ENCODE data around the gene KCNK15.

Gene KCNK15

GRCh38 chr20:44721785-44722054 is 23.9 kb upstream of the KCNK15 start:
- Histone ChIP-seq H3K9ac (ENCODE audit: low read length) (no peak overlapping the region), H2BK5ac (ENCODE audit: low read length) (no peak overlapping the region), H3K4ac (ENCODE audit: low read depth, low read length) (no peak overlapping the region), H3K56ac (ENCODE audit: low read length) (no peak overlapping the region), H2AK5ac (ENCODE audit: low read length) (no peak overlapping the region), H4K5ac (ENCODE audit: low read length) (no peak overlapping the region), H2BK15ac (replicated peaks; ENCODE audit: low read depth) (no peak overlapping the region), H4K8ac (ENCODE audit: low read depth, low read length) (no peak overlapping the region), H3K79me2 (ENCODE audit: control insufficient read depth, insufficient read depth, low read length) (no peaks in the 10 kb centered on the region), H3K27me3 (ENCODE audit: insufficient read depth, low read length, poor library complexity) (no peaks in the 10 kb centered on the region), H3K36me3 (ENCODE audit: control insufficient read depth, insufficient read depth, low read length) (no peaks in the 10 kb centered on the region), H3K4me2 (ENCODE audit: low read length) (no peak overlapping the region), H3K79me1 (ENCODE audit: low read length) (no peaks in the 10 kb centered on the region), H2BK120ac (ENCODE audit: low read depth, low read length) (no peak overlapping the region), H3K4me3 (ENCODE audit: low read length) (no peak overlapping the region), H3K18ac (ENCODE audit: low read length) (no peak overlapping the region), H3K4me1 (ENCODE audit: control insufficient read depth, low read depth, low read length) (peaks cover 2% of the 10 kb centered on the region), H3K23ac (ENCODE audit: low read length) (no peak overlapping the region), H3K27ac (ENCODE audit: low read depth, low read length) (no peak overlapping the region)
- no CpG with 5 or more reads among the region's 1 CpG for WGBS (ENCODE audit: extremely low coverage, insufficient coverage, low lambda C conversion rate)
- DNase-seq = no peak

- Histone ChIP-seq H3K36me3 (ENCODE audit: control insufficient read depth, insufficient read depth, low read length) (no peaks in the 10 kb centered on the region), H3K56ac (ENCODE audit: low read length) (no peak overlapping the region), H2AK5ac (ENCODE audit: low read length) (no peak overlapping the region), H3K9ac (ENCODE audit: low read length) (no peak overlapping the region), H3K4me2 (ENCODE audit: low read length) (no peak overlapping the region), H3K27me3 (ENCODE audit: insufficient read depth, low read length, poor library complexity) (no peaks in the 10 kb centered on the region), H3K27ac (ENCODE audit: low read depth, low read length) (no peak overlapping the region), H3K79me1 (ENCODE audit: low read length) (no peaks in the 10 kb centered on the region), H3K4ac (ENCODE audit: low read depth, low read length) (no peak overlapping the region), H3K4me1 (ENCODE audit: control insufficient read depth, low read depth, low read length) (peaks cover 2% of the 10 kb centered on the region), H4K5ac (ENCODE audit: low read length) (no peak overlapping the region), H3K4me3 (ENCODE audit: low read length) (no peak overlapping the region), H3K23ac (ENCODE audit: low read length) (no peak overlapping the region), H4K8ac (ENCODE audit: low read depth, low read length) (no peak overlapping the region), H2BK120ac (ENCODE audit: low read depth, low read length) (no peak overlapping the region), H3K79me2 (ENCODE audit: control insufficient read depth, insufficient read depth, low read length) (no peaks in the 10 kb centered on the region), H3K18ac (ENCODE audit: low read length) (no peak overlapping the region), H2BK5ac (ENCODE audit: low read length) (no peak overlapping the region), H2BK15ac (replicated peaks; ENCODE audit: low read depth) (no peak overlapping the region)
- no peak for DNase-seq
- WGBS (ENCODE audit: extremely low coverage, insufficient coverage, low lambda C conversion rate) = no CpG with 5 or more reads among the region's 2 CpGs
These were observed 22.7 kb upstream of the KCNK15 start for GRCh38 chr20:44722990-44723389.

- no peaks in the 10 kb centered on the region for H3K79me1 ChIP-seq (ENCODE audit: low read length)
- no peak overlapping the region for H3K4me3 ChIP-seq (ENCODE audit: low read length)
- no peak overlapping the region for H3K9ac ChIP-seq (ENCODE audit: low read length)
- no peak overlapping the region for H3K23ac ChIP-seq (ENCODE audit: low read length)
- H3K79me2 ChIP-seq (ENCODE audit: control insufficient read depth, insufficient read depth, low read length) = no peaks in the 10 kb centered on the region
- H4K5ac ChIP-seq (ENCODE audit: low read length) = no peak overlapping the region
- H3K56ac ChIP-seq (ENCODE audit: low read length) = no peak overlapping the region
- H3K4me1 ChIP-seq (ENCODE audit: control insufficient read depth, low read depth, low read length) = peaks cover 2% of the 10 kb centered on the region
- H3K4me2 ChIP-seq (ENCODE audit: low read length) = no peak overlapping the region
- no CpG with 5 or more reads among the region's 7 CpGs for WGBS (ENCODE audit: extremely low coverage, insufficient coverage, low lambda C conversion rate)
- DNase-seq = no peak
- H3K18ac ChIP-seq (ENCODE audit: low read length) = no peak overlapping the region
- H3K27me3 ChIP-seq (ENCODE audit: insufficient read depth, low read length, poor library complexity) = no peaks in the 10 kb centered on the region
- H3K4ac ChIP-seq (ENCODE audit: low read depth, low read length) = no peak overlapping the region
- H2BK15ac ChIP-seq (replicated peaks; ENCODE audit: low read depth) = no peak overlapping the region
- H2BK5ac ChIP-seq (ENCODE audit: low read length) = no peak overlapping the region
- no peak overlapping the region for H2AK5ac ChIP-seq (ENCODE audit: low read length)
- H2BK120ac ChIP-seq (ENCODE audit: low read depth, low read length) = no peak overlapping the region
- H4K8ac ChIP-seq (ENCODE audit: low read depth, low read length) = no peak overlapping the region
- no peak overlapping the region for H3K27ac ChIP-seq (ENCODE audit: low read depth, low read length)
- H3K36me3 ChIP-seq (ENCODE audit: control insufficient read depth, insufficient read depth, low read length) = no peaks in the 10 kb centered on the region
These were observed 22.3 kb upstream of the KCNK15 start for GRCh38 chr20:44723391-44723790.

GRCh38 chr20:44723798-44724362 is 21.8 kb upstream of the KCNK15 start:
- Histone ChIP-seq H4K8ac (ENCODE audit: low read depth, low read length) (no peak overlapping the region), H3K79me2 (ENCODE audit: control insufficient read depth, insufficient read depth, low read length) (no peaks in the 10 kb centered on the region), H3K18ac (ENCODE audit: low read length) (no peak overlapping the region), H3K56ac (ENCODE audit: low read length) (no peak overlapping the region), H3K27ac (ENCODE audit: low read depth, low read length) (no peak overlapping the region), H3K27me3 (ENCODE audit: insufficient read depth, low read length, poor library complexity) (no peaks in the 10 kb centered on the region), H3K79me1 (ENCODE audit: low read length) (no peaks in the 10 kb centered on the region), H3K4me1 (ENCODE audit: control insufficient read depth, low read depth, low read length) (peaks cover 2% of the 10 kb centered on the region), H2BK120ac (ENCODE audit: low read depth, low read length) (no peak overlapping the region), H4K5ac (ENCODE audit: low read length) (no peak overlapping the region), H3K36me3 (ENCODE audit: control insufficient read depth, insufficient read depth, low read length) (no peaks in the 10 kb centered on the region), H2BK5ac (ENCODE audit: low read length) (no peak overlapping the region), H3K4me2 (ENCODE audit: low read length) (no peak overlapping the region), H3K23ac (ENCODE audit: low read length) (no peak overlapping the region), H3K4ac (ENCODE audit: low read depth, low read length) (no peak overlapping the region), H3K4me3 (ENCODE audit: low read length) (no peak overlapping the region), H2AK5ac (ENCODE audit: low read length) (no peak overlapping the region), H3K9ac (ENCODE audit: low read length) (no peak overlapping the region), H2BK15ac (replicated peaks; ENCODE audit: low read depth) (no peak overlapping the region)
- WGBS (ENCODE audit: extremely low coverage, insufficient coverage, low lambda C conversion rate) = no CpG with 5 or more reads among the region's 9 CpGs
- DNase-seq = no peak

- H2AK5ac ChIP-seq (ENCODE audit: low read length) = no peak overlapping the region
- no peak for DNase-seq
- no CpG with 5 or more reads among the region's 26 CpGs for WGBS (ENCODE audit: extremely low coverage, insufficient coverage, low lambda C conversion rate)
- no peak overlapping the region for H3K23ac ChIP-seq (ENCODE audit: low read length)
- no peak overlapping the region for H3K4me3 ChIP-seq (ENCODE audit: low read length)
- no peaks in the 10 kb centered on the region for H3K79me1 ChIP-seq (ENCODE audit: low read length)
- no peak overlapping the region for H3K9ac ChIP-seq (ENCODE audit: low read length)
- no peaks in the 10 kb centered on the region for H3K27me3 ChIP-seq (ENCODE audit: insufficient read depth, low read length, poor library complexity)
- no peak overlapping the region for H2BK15ac ChIP-seq (replicated peaks; ENCODE audit: low read depth)
- H3K18ac ChIP-seq (ENCODE audit: low read length) = no peak overlapping the region
- no peak overlapping the region for H2BK120ac ChIP-seq (ENCODE audit: low read depth, low read length)
- no peak overlapping the region for H4K5ac ChIP-seq (ENCODE audit: low read length)
- H4K8ac ChIP-seq (ENCODE audit: low read depth, low read length) = no peak overlapping the region
- H2BK5ac ChIP-seq (ENCODE audit: low read length) = no peak overlapping the region
- no peaks in the 10 kb centered on the region for H3K36me3 ChIP-seq (ENCODE audit: control insufficient read depth, insufficient read depth, low read length)
- no peak overlapping the region for H3K4ac ChIP-seq (ENCODE audit: low read depth, low read length)
- H3K27ac ChIP-seq (ENCODE audit: low read depth, low read length) = no peak overlapping the region
- H3K4me1 ChIP-seq (ENCODE audit: control insufficient read depth, low read depth, low read length) = peaks cover 5% of the 10 kb centered on the region
- H3K56ac ChIP-seq (ENCODE audit: low read length) = no peak overlapping the region
- no peaks in the 10 kb centered on the region for H3K79me2 ChIP-seq (ENCODE audit: control insufficient read depth, insufficient read depth, low read length)
- H3K4me2 ChIP-seq (ENCODE audit: low read length) = no peak overlapping the region
These were observed 21.1 kb upstream of the KCNK15 start for GRCh38 chr20:44724423-44725091.

- H3K36me3 ChIP-seq (ENCODE audit: control insufficient read depth, insufficient read depth, low read length) = no peaks in the 10 kb centered on the region
- no peak for DNase-seq
- no peak overlapping the region for H3K9ac ChIP-seq (ENCODE audit: low read length)
- H3K4me2 ChIP-seq (ENCODE audit: low read length) = no peak overlapping the region
- no peak overlapping the region for H4K5ac ChIP-seq (ENCODE audit: low read length)
- no peak overlapping the region for H2BK15ac ChIP-seq (replicated peaks; ENCODE audit: low read depth)
- no peak overlapping the region for H3K18ac ChIP-seq (ENCODE audit: low read length)
- no peak overlapping the region for H3K4ac ChIP-seq (ENCODE audit: low read depth, low read length)
- no peak overlapping the region for H2BK5ac ChIP-seq (ENCODE audit: low read length)
- H3K27me3 ChIP-seq (ENCODE audit: insufficient read depth, low read length, poor library complexity) = no peaks in the 10 kb centered on the region
- peaks cover 3% of the 10 kb centered on the region for H3K4me1 ChIP-seq (ENCODE audit: control insufficient read depth, low read depth, low read length)
- no peak overlapping the region for H2BK120ac ChIP-seq (ENCODE audit: low read depth, low read length)
- H3K23ac ChIP-seq (ENCODE audit: low read length) = no peak overlapping the region
- H4K8ac ChIP-seq (ENCODE audit: low read depth, low read length) = no peak overlapping the region
- no peak overlapping the region for H3K27ac ChIP-seq (ENCODE audit: low read depth, low read length)
- H2AK5ac ChIP-seq (ENCODE audit: low read length) = no peak overlapping the region
- H3K4me3 ChIP-seq (ENCODE audit: low read length) = no peak overlapping the region
- H3K79me2 ChIP-seq (ENCODE audit: control insufficient read depth, insufficient read depth, low read length) = no peaks in the 10 kb centered on the region
- WGBS (ENCODE audit: extremely low coverage, insufficient coverage, low lambda C conversion rate) = no CpG with 5 or more reads among the region's 5 CpGs
- no peaks in the 10 kb centered on the region for H3K79me1 ChIP-seq (ENCODE audit: low read length)
- H3K56ac ChIP-seq (ENCODE audit: low read length) = no peak overlapping the region
These were observed 19.8 kb upstream of the KCNK15 start for GRCh38 chr20:44725837-44726236.

Data from mesendoderm (in vitro differentiated cells).